ENCODE results near the gene CYBA. TPM values are rescaled to one million over a fixed set of nuclear protein-coding genes. Genes with fewer than 3 reads are reported as not detected.

Gene CYBA
- polyA plus RNA-seq, 2 of the 4 experiments (the other 2 are of a cell fraction): 75.7 to 185 TPM

GRCh38 chr16:88647178-88648070, 3.4 kb downstream of the CYBA start:
- POLR2A ChIA-PET: no interaction called here
- ATAC-seq (no peak), FAIRE-seq (no peak), DNase-seq (ENCODE audit: low read depth in 1 of 2, low spot score in 1 of 2) (no peak)
- CTCF ChIA-PET: no interaction called here
- H3K4me1 ChIP-seq: peaks cover 21% of the 10 kb centered on the region
- TF ChIP-seq BHLHE40 (IDR thresholded peaks at IDR 0.05; ENCODE audit: low read depth, low read length) (no peak), EHMT2 (IDR thresholded peaks at IDR 0.05; ENCODE audit: low read depth) (no peak), ATOH8 (CRISPR knock-in tag; IDR thresholded peaks at IDR 0.05; ENCODE audit: low read depth) (no peak), HOXB5 (CRISPR knock-in tag; IDR thresholded peaks at IDR 0.05) (no peak)
- TF ChIP-seq, protein P1, sequence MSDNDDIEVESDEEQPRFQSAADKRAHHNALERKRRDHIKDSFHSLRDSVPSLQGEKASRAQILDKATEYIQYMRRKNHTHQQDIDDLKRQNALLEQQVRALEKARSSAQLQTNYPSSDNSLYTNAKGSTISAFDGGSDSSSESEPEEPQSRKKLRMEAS (IDR thresholded peaks at IDR 0.05): no peak
- TF ChIP-seq, protein P2, sequence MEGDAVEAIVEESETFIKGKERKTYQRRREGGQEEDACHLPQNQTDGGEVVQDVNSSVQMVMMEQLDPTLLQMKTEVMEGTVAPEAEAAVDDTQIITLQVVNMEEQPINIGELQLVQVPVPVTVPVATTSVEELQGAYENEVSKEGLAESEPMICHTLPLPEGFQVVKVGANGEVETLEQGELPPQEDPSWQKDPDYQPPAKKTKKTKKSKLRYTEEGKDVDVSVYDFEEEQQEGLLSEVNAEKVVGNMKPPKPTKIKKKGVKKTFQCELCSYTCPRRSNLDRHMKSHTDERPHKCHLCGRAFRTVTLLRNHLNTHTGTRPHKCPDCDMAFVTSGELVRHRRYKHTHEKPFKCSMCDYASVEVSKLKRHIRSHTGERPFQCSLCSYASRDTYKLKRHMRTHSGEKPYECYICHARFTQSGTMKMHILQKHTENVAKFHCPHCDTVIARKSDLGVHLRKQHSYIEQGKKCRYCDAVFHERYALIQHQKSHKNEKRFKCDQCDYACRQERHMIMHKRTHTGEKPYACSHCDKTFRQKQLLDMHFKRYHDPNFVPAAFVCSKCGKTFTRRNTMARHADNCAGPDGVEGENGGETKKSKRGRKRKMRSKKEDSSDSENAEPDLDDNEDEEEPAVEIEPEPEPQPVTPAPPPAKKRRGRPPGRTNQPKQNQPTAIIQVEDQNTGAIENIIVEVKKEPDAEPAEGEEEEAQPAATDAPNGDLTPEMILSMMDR (IDR thresholded peaks at IDR 0.05): no peak
- no peak overlapping the region for H3K4me2 ChIP-seq
- WGBS (ENCODE audit: missing lambda C conversion rate): 81% methylated on average over 13 of the region's 22 CpGs
- no peak overlapping the region for H3K27ac ChIP-seq
- no peaks in the 10 kb centered on the region for H3K9me3 ChIP-seq
- H3K4me3 ChIP-seq: no peak overlapping the region

DNA sequence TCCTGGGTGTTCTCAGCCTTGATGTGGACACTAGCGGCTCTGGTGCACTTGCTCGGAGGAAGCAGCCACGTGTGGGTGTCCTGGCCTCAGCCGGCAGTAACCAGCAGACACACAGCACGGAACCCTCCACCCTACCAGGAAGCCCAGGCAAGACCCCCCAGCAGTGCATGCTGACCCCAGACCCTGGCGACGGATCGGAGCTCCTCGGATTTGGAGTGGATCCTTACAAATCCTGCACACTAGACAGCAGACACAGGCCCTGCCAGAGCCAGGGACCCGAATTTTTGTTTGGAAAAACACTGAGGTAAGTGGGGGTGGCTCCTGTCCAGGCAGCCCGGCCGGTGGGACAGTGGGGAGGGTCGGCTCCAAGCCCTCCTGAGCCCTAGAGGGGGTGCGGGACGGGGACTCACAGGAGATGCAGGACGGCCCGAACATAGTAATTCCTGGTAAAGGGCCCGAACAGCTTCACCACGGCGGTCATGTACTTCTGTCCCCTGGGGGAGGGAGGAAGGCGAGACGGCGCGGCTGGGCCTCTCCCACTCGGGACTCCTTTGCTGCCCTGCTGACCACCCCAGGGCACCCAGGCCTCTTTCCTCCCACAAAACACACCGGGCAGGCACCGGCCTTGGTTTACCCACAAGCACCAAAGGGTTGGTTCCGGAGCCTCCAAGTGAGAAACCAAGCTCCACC, 4.4 kb downstream of the CYBA start:
- TF ChIP-seq CEBPB (IDR thresholded peaks at IDR 0.05): no peak
- TF ChIP-seq TFCP2L1 (CRISPR knock-in tag; IDR thresholded peaks at IDR 0.05): no peak
- TF ChIP-seq KDM5A (IDR thresholded peaks at IDR 0.05): no peak
- no peak for TF ChIP-seq NR3C1 (IDR thresholded peaks at IDR 0.05)
- TF ChIP-seq, protein P1 (IDR thresholded peaks at IDR 0.05): no peak
- TF ChIP-seq HOXB5 (CRISPR knock-in tag; IDR thresholded peaks at IDR 0.05): no peak
- no peak for TF ChIP-seq KDM1A (IDR thresholded peaks at IDR 0.05; ENCODE audit: low read depth)
- TF ChIP-seq ATOH8 (CRISPR knock-in tag; IDR thresholded peaks at IDR 0.05; ENCODE audit: low read depth): no peak
- TF ChIP-seq FOSL2 (IDR thresholded peaks at IDR 0.05): no peak
- no peak for TF ChIP-seq FOSL2 (CRISPR knock-in tag; IDR thresholded peaks at IDR 0.05)
- no peak for TF ChIP-seq PHF8 (IDR thresholded peaks at IDR 0.05; ENCODE audit: borderline replicate concordance, low read depth)
- no peak for FAIRE-seq
- ChIA-PET CTCF (no interaction called here), POLR2A (no interaction called here)
- no peak for ATAC-seq
- H3K4me1 ChIP-seq: peaks cover 16% of the 10 kb centered on the region
- 85% methylated on average over 20 of the region's 28 CpGs for WGBS (ENCODE audit: missing lambda C conversion rate)
- no peak for DNase-seq (ENCODE audit: low read depth in 1 of 2, low spot score in 1 of 2)
- no peaks in the 10 kb centered on the region for H3K9me3 ChIP-seq
- H3K4me3 ChIP-seq: no peak overlapping the region
- H3K4me2 ChIP-seq: no peak overlapping the region
- no peak overlapping the region for H3K27ac ChIP-seq

DNA sequence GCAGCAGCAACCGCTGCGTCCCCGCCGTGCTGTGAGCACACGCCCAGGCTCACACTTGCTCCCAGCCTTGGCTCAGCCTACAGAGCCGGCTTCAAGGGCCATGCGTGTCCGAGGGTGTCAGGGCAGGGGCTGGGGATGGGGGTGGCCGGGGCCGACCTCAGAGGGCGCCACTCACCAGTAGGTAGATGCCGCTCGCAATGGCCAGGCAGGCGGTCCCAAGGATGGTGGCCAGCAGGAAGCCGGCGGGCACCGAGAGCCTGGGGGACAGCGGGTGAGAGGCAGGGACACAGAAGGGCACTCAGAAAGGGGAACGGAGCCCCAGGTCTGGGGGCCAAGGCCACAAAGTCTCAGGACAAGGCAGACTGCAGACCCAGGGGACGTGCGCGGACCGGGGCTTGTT, 4.9 kb downstream of the CYBA start:
- TF ChIP-seq HEYL (CRISPR knock-in tag; IDR thresholded peaks at IDR 0.05): no peak
- TF ChIP-seq RFX5 (IDR thresholded peaks at IDR 0.05): no peak
- TF ChIP-seq EHF (CRISPR knock-in tag; IDR thresholded peaks at IDR 0.05): no peak
- TF ChIP-seq, protein P3, sequence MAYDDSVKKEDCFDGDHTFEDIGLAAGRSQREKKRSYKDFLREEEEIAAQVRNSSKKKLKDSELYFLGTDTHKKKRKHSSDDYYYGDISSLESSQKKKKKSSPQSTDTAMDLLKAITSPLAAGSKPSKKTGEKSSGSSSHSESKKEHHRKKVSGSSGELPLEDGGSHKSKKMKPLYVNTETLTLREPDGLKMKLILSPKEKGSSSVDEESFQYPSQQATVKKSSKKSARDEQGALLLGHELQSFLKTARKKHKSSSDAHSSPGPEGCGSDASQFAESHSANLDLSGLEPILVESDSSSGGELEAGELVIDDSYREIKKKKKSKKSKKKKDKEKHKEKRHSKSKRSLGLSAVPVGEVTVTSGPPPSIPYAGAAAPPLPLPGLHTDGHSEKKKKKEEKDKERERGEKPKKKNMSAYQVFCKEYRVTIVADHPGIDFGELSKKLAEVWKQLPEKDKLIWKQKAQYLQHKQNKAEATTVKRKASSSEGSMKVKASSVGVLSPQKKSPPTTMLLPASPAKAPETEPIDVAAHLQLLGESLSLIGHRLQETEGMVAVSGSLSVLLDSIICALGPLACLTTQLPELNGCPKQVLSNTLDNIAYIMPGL (CRISPR knock-in tag; IDR thresholded peaks at IDR 0.05; ENCODE audit: borderline replicate concordance): no peak
- Histone ChIP-seq H3K4me1 (peaks cover 11% of the 10 kb centered on the region), H3K4me2 (no peak overlapping the region), H3K4me3 (no peak overlapping the region), H3K9me3 (no peaks in the 10 kb centered on the region), H3K27ac (no peak overlapping the region)
- DNase-seq (ENCODE audit: low read depth in 1 of 2, low spot score in 1 of 2) (no peak), ATAC-seq (no peak), FAIRE-seq (no peak)
- ChIA-PET POLR2A (no interaction called here), CTCF (no interaction called here)
- WGBS (ENCODE audit: missing lambda C conversion rate): 91% methylated on average over 23 of the region's 23 CpGs
